ENCODE results near the gene ATP4B.

GRCh38 chr13:113660066-113660465, 2.1 kb upstream of the ATP4B start:
- TF ChIP-seq TEAD4 (CRISPR knock-in tag; IDR thresholded peaks at IDR 0.05) (no peak), TCF7 (CRISPR knock-in tag; IDR thresholded peaks at IDR 0.05; ENCODE audit: low read depth) (no peak), FOXK1 (CRISPR knock-in tag; IDR thresholded peaks at IDR 0.05) (no peak), STAT6 (CRISPR knock-in tag; conservative IDR thresholded peaks at IDR 0.05; ENCODE audit: low read depth) (no peak), MAX (CRISPR knock-in tag; IDR thresholded peaks at IDR 0.05) (no peak), ATF2 (CRISPR knock-in tag; IDR thresholded peaks at IDR 0.05; ENCODE audit: borderline replicate concordance, low read depth) (no peak), CTCF (IDR thresholded peaks at IDR 0.05) (no peak), ZNF138 (CRISPR knock-in tag; conservative IDR thresholded peaks at IDR 0.05) (no peak), USF2 (CRISPR knock-in tag; IDR thresholded peaks at IDR 0.05) (no peak), ZBTB43 (CRISPR knock-in tag; IDR thresholded peaks at IDR 0.05) (no peak), HMGXB4 (CRISPR knock-in tag; IDR thresholded peaks at IDR 0.05) (no peak), IRF2 (CRISPR knock-in tag; IDR thresholded peaks at IDR 0.05; ENCODE audit: borderline replicate concordance, low read depth) (no peak), NFYB (CRISPR knock-in tag; conservative IDR thresholded peaks at IDR 0.05; ENCODE audit: low read depth) (no peak), ZNF121 (CRISPR knock-in tag; IDR thresholded peaks at IDR 0.05) (no peak)

All from WTC11 (cell line).